ENCODE data around the gene MTUS2. TPM values are rescaled to one million over a fixed set of nuclear protein-coding genes. Genes with fewer than 3 reads are reported as not detected.

Gene MTUS2
- total RNA-seq, 1 experiment from 2014 or later, result not detected

DNA sequence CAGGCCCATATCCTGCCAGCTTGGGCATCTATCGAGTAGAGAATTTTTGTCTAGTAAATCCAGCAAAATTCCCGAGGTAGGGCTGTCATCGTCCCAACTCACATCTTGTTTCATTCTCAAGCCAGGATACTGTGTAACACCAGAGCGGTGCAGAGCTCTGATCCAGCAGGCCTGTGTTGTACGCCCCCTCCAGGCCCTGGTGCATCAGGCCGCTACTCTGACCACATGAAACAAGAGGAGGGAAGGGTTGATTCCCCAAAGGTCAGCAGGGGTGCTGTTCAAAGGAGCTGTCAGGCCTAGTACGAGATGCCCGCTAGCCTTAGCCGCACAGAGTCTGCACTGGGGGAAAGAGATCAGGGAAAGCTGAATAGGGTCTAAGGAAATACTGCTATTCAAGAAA, 499.3 kb downstream of the MTUS2 start:
- no TSS peak for BruUV-seq (replicated peaks)
- Histone ChIP-seq H3K4me2 (ENCODE audit: low read length) (no peak overlapping the region), H3K9me3 (ENCODE audit: low read length) (no peaks in the 10 kb centered on the region), H3F3A (ENCODE audit: low read length, unreplicated experiment) (no peaks in the 10 kb centered on the region), H2AFZ (ENCODE audit: low read length) (no peak overlapping the region), H3K27me3 (ENCODE audit: low read length) (peaks cover 13% of the 10 kb centered on the region), H3K27ac (ENCODE audit: low read length) (no peak overlapping the region), H4K20me1 (ENCODE audit: low read length) (no peaks in the 10 kb centered on the region), H3K79me2 (ENCODE audit: low read length) (no peaks in the 10 kb centered on the region), H3K9me2 (replicated peaks; ENCODE audit: low read length) (no peaks in the 10 kb centered on the region), H3K9ac (ENCODE audit: low read length) (no peak overlapping the region), H3K4me3 (ENCODE audit: low read length) (no peak overlapping the region), H3K36me3 (ENCODE audit: low read depth, low read length) (no peaks in the 10 kb centered on the region), H3K4me1 (ENCODE audit: insufficient read depth, low read length) (no peaks in the 10 kb centered on the region)
- intact Hi-C loops (cut with micrococcal nuclease), result no loop called here
- POLR2A ChIA-PET (ENCODE audit: unreplicated experiment), result no interaction called here
- DNase-seq (no peak), ATAC-seq (no peak)
- TF ChIP-seq EZH2phosphoT487 (IDR thresholded peaks at IDR 0.05; ENCODE audit: borderline replicate concordance, low read length) (no peak), EZH2 (IDR thresholded peaks at IDR 0.05; ENCODE audit: low read length, unreplicated experiment) (no peak)
- TF ChIP-seq, protein P1, sequence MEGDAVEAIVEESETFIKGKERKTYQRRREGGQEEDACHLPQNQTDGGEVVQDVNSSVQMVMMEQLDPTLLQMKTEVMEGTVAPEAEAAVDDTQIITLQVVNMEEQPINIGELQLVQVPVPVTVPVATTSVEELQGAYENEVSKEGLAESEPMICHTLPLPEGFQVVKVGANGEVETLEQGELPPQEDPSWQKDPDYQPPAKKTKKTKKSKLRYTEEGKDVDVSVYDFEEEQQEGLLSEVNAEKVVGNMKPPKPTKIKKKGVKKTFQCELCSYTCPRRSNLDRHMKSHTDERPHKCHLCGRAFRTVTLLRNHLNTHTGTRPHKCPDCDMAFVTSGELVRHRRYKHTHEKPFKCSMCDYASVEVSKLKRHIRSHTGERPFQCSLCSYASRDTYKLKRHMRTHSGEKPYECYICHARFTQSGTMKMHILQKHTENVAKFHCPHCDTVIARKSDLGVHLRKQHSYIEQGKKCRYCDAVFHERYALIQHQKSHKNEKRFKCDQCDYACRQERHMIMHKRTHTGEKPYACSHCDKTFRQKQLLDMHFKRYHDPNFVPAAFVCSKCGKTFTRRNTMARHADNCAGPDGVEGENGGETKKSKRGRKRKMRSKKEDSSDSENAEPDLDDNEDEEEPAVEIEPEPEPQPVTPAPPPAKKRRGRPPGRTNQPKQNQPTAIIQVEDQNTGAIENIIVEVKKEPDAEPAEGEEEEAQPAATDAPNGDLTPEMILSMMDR (conservative IDR thresholded peaks at IDR 0.05; ENCODE audit: low read depth, low read length), result no peak
- CTCF ChIA-PET, result no interaction called here

GRCh38 chr13:29323954-29324353, 503.8 kb downstream of the MTUS2 start:
- no peaks in the 10 kb centered on the region for H3F3A ChIP-seq (ENCODE audit: low read length, unreplicated experiment)
- TF ChIP-seq, protein P1 (conservative IDR thresholded peaks at IDR 0.05; ENCODE audit: low read depth, low read length), result no peak
- TF ChIP-seq EZH2 (IDR thresholded peaks at IDR 0.05; ENCODE audit: low read length, unreplicated experiment) (no peak), EZH2phosphoT487 (IDR thresholded peaks at IDR 0.05; ENCODE audit: borderline replicate concordance, low read length) (no peak)
- H2AFZ ChIP-seq (ENCODE audit: low read length), result no peak overlapping the region
- H3K79me2 ChIP-seq (ENCODE audit: low read length), result no peaks in the 10 kb centered on the region
- intact Hi-C loops (cut with micrococcal nuclease), result no loop called here
- H3K9me2 ChIP-seq (replicated peaks; ENCODE audit: low read length), result no peaks in the 10 kb centered on the region
- H3K4me3 ChIP-seq (ENCODE audit: low read length), result no peak overlapping the region
- no peaks in the 10 kb centered on the region for H4K20me1 ChIP-seq (ENCODE audit: low read length)
- H3K4me1 ChIP-seq (ENCODE audit: insufficient read depth, low read length), result no peaks in the 10 kb centered on the region
- no peaks in the 10 kb centered on the region for H3K36me3 ChIP-seq (ENCODE audit: low read depth, low read length)
- no peak overlapping the region for H3K9ac ChIP-seq (ENCODE audit: low read length)
- BruUV-seq (replicated peaks), result no TSS peak
- H3K27ac ChIP-seq (ENCODE audit: low read length), result no peak overlapping the region
- no peak for ATAC-seq
- H3K4me2 ChIP-seq (ENCODE audit: low read length), result no peak overlapping the region
- no peak for DNase-seq
- ChIA-PET CTCF (no interaction called here), POLR2A (ENCODE audit: unreplicated experiment) (no interaction called here)
- H3K27me3 ChIP-seq (ENCODE audit: low read length), result peaks cover 8% of the 10 kb centered on the region; the same call in 1 of the 2 replicates
- H3K9me3 ChIP-seq (ENCODE audit: low read length), result no peaks in the 10 kb centered on the region

DNA sequence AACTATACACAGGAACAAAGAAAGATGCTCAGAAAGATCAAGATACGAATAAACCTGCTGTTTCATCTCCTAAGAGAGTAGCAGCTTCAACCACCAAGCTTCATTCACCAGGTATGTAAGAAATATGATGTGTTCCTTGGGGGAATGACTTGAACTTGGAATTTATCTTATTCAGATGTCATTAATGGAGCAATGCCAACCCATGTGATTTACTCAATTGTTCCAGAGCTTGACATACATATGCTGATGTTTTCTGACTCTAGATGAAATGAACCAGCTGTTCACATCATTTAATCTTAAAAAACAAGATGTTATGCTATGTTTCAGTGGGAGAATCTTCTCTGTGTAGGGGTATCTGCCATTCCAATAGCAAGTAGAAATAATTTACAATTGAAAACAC, 504.5 kb downstream of the MTUS2 start:
- Histone ChIP-seq H2AFZ (ENCODE audit: low read length) (no peak overlapping the region), H3F3A (ENCODE audit: low read length, unreplicated experiment) (no peaks in the 10 kb centered on the region), H3K9ac (ENCODE audit: low read length) (no peak overlapping the region), H4K20me1 (ENCODE audit: low read length) (no peaks in the 10 kb centered on the region), H3K27ac (ENCODE audit: low read length) (no peak overlapping the region), H3K4me1 (ENCODE audit: insufficient read depth, low read length) (no peaks in the 10 kb centered on the region), H3K79me2 (ENCODE audit: low read length) (no peaks in the 10 kb centered on the region), H3K27me3 (ENCODE audit: low read length) (peaks cover 7% of the 10 kb centered on the region; the same call in 1 of the 2 replicates), H3K4me3 (ENCODE audit: low read length) (no peak overlapping the region), H3K4me2 (ENCODE audit: low read length) (no peak overlapping the region), H3K9me2 (replicated peaks; ENCODE audit: low read length) (no peaks in the 10 kb centered on the region), H3K36me3 (ENCODE audit: low read depth, low read length) (no peaks in the 10 kb centered on the region), H3K9me3 (ENCODE audit: low read length) (no peaks in the 10 kb centered on the region)
- no peak for ATAC-seq
- TF ChIP-seq, protein P1 (conservative IDR thresholded peaks at IDR 0.05; ENCODE audit: low read depth, low read length), result no peak
- TF ChIP-seq EZH2 (IDR thresholded peaks at IDR 0.05; ENCODE audit: low read length, unreplicated experiment) (no peak), EZH2phosphoT487 (IDR thresholded peaks at IDR 0.05; ENCODE audit: borderline replicate concordance, low read length) (no peak)
- intact Hi-C loops (cut with micrococcal nuclease), result no loop called here
- BruUV-seq (replicated peaks), result no TSS peak
- DNase-seq, result no peak
- CTCF ChIA-PET, result no interaction called here
- POLR2A ChIA-PET (ENCODE audit: unreplicated experiment), result no interaction called here
